A549 (cell line): ENCODE measurements around the gene CRTC2. TPM values are rescaled to one million over a fixed set of nuclear protein-coding genes. Genes with fewer than 3 reads are reported as not detected.
A peak's percentile ranks its signal among the peaks of the same experiment; 100 is the strongest.

Source experiments
- ATAC-seq, 2 experiments: fragments of 200-7000 bp in 1 of 2; fragments of >200 bp in 1 of 2; cut with Nextera tagmentation in 1 of 2; cut with Tn5 transposase in 1 of 2; 3 replicates each; pipeline versions ENCODE4 v1.8.0 to v1.9.1; 2018 to 2020; ENCODE audit warnings: mild to moderate bottlenecking in 1 of 2, moderate library complexity in 1 of 2
- CTCF ChIA-PET: fragments of 300-600 bp; sonication (Branson Sonifier 250); formaldehyde crosslinking; extraction: SDS; loops from one replicate; lab custom pipeline; 2021; ENCODE audit warnings: antibody characterized with exemption, inconsistent platforms; lab: Yijun Ruan, JAX
- POLR2A ChIA-PET: fragments of 350-600 bp; formaldehyde crosslinking; extraction: SDS; loops from one replicate; lab custom pipeline; 2021; ENCODE audit warnings: antibody characterized with exemption, inconsistent platforms; lab: Yijun Ruan, JAX
- DNase-seq, 2 experiments: peaks; one replicate each; pipeline versions ENCODE4 v3.0.0 to v3.0.0-alpha.2; 2011 to 2016; ENCODE audit warnings: low read depth in 1 of 2, low spot score in 1 of 2
- FAIRE-seq: peaks from 2 replicates; lab custom pipeline; 2011; peaks lifted over from hg19 to GRCh38; lab: Jason Lieb, UNC
- H3K27ac ChIP-seq, 2 experiments: fragments of >200 bp; sonication (Bioruptor Twin); formaldehyde crosslinking; 3 replicates each; pipeline ENCODE4 v1.5.1; 2016 to 2017
- H3K4me1 ChIP-seq: fragments of >200 bp; sonication (Bioruptor Twin); formaldehyde crosslinking; 3 replicates; pipeline ENCODE4 v1.6.1; 2016
- H3K4me2 ChIP-seq: fragments of >200 bp; sonication (Bioruptor Twin); formaldehyde crosslinking; 3 replicates; pipeline ENCODE4 v1.6.1; 2016
- H3K4me3 ChIP-seq: fragments of >200 bp; sonication (Bioruptor Twin); formaldehyde crosslinking; 3 replicates; pipeline ENCODE4 v1.5.1; 2016
- H3K9me3 ChIP-seq: fragments of >200 bp; sonication (Bioruptor Twin); formaldehyde crosslinking; 3 replicates; pipeline ENCODE4 v1.6.1; 2016
- CHD4 ChIP-seq: fragments of 200-600 bp; sonication (generic); IDR thresholded peaks from 2 replicates; pipeline ENCODE4 v1.6.1; 2016; ENCODE audit warnings: antibody characterized with exemption, mild to moderate bottlenecking, borderline replicate concordance
- CTCF ChIP-seq: fragments of >200 bp; sonication (Bioruptor Twin); formaldehyde crosslinking; IDR thresholded peaks from 3 replicates; pipeline ENCODE4 v1.5.1; 2016
- ELK1 ChIP-seq: fragments of 150-350 bp; IDR thresholded peaks from 2 replicates; pipeline ENCODE4 v1.6.1; 2014; ENCODE audit warnings: low read depth, mild to moderate bottlenecking, low read length
- FOSB ChIP-seq: fragments of 250-450 bp; sonication (Bioruptor Pico); IDR thresholded peaks from 2 replicates; pipeline ENCODE4 v1.5.0; 2020; ENCODE audit warnings: mild to moderate bottlenecking, moderate library complexity
- GATA3 ChIP-seq: IDR thresholded peaks from 2 replicates; pipeline ENCODE4 v1.6.1; 2012; ENCODE audit warnings: borderline replicate concordance
- HES2 ChIP-seq: fragments of >200 bp; sonication (Bioruptor Twin); formaldehyde crosslinking; IDR thresholded peaks from 2 replicates; pipeline ENCODE4 v1.6.1; 2016
- HEYL ChIP-seq: fragments of 250-450 bp; sonication (Bioruptor Pico); IDR thresholded peaks from 2 replicates; pipeline ENCODE4 v1.8.0; 2021; ENCODE audit warnings: mild to moderate bottlenecking, moderate library complexity
- JUNB ChIP-seq: fragments of >200 bp; sonication (Bioruptor Twin); formaldehyde crosslinking; IDR thresholded peaks from 2 replicates; pipeline ENCODE4 v1.6.1; 2016
- MAFK ChIP-seq: fragments of 450-650 bp; IDR thresholded peaks from 2 replicates; pipeline ENCODE4 v1.6.1; 2014; ENCODE audit not compliant: partially characterized antibody
- MAX ChIP-seq: IDR thresholded peaks from 2 replicates; pipeline ENCODE4 v1.6.1; 2012
- MYC ChIP-seq: IDR thresholded peaks from 2 replicates; pipeline ENCODE4 v1.6.1; 2012; ENCODE audit warnings: mild to moderate bottlenecking, inconsistent platforms, low read length, improper control_type of control experiment, borderline replicate concordance
- NFE2L2 ChIP-seq: fragments of 150-350 bp; conservative IDR thresholded peaks from 2 replicates; pipeline ENCODE4 v1.6.1; 2014; ENCODE audit warnings: low read length
- NR3C1 ChIP-seq: fragments of >200 bp; sonication (Bioruptor Twin); formaldehyde crosslinking; IDR thresholded peaks from 3 replicates; pipeline ENCODE4 v1.6.1; 2017
- PHF8 ChIP-seq: fragments of 200-600 bp; sonication (generic); IDR thresholded peaks from 2 replicates; pipeline ENCODE4 v1.6.1; 2016; ENCODE audit warnings: low read depth, mild to moderate bottlenecking, antibody characterized with exemption, moderate library complexity, borderline replicate concordance
- POLR2AphosphoS2 ChIP-seq: conservative IDR thresholded peaks from 2 replicates; pipeline ENCODE4 v1.6.1; 2012; ENCODE audit warnings: low read length, improper control_type of control experiment, inconsistent platforms
- RAD21 ChIP-seq, 2 experiments: fragments of >200 bp in 1 of 2; sonication (Bioruptor Twin) in 1 of 2; formaldehyde crosslinking in 1 of 2; IDR thresholded peaks in 1 of 2; conservative IDR thresholded peaks in 1 of 2; 2 replicates in 1 of 2; 3 replicates in 1 of 2; pipeline ENCODE4 v1.6.1; 2012 to 2018; ENCODE audit warnings: inconsistent platforms in 1 of 2
- RCOR1 ChIP-seq: fragments of 150-350 bp; IDR thresholded peaks from 2 replicates; pipeline ENCODE4 v1.6.1; 2014; ENCODE audit warnings: antibody characterized with exemption, low read length, low read depth
- RFX5 ChIP-seq: fragments of 450-650 bp; IDR thresholded peaks from 2 replicates; pipeline ENCODE4 v1.7.1; 2014; ENCODE audit warnings: antibody characterized with exemption, mild to moderate bottlenecking, moderate library complexity
- RNF2 ChIP-seq: fragments of 200-600 bp; sonication (generic); IDR thresholded peaks from 2 replicates; pipeline ENCODE4 v1.6.1; 2016; ENCODE audit warnings: low read depth, mild to moderate bottlenecking, antibody characterized with exemption, moderate library complexity, borderline replicate concordance
- SREBF2 ChIP-seq: fragments of 450-650 bp; IDR thresholded peaks from 2 replicates; pipeline ENCODE4 v1.6.1; 2014; ENCODE audit warnings: mild to moderate bottlenecking, moderate library complexity
- ZSCAN20 ChIP-seq: fragments of 250-450 bp; sonication (Bioruptor Pico); IDR thresholded peaks from 2 replicates; pipeline ENCODE4 v1.8.0; 2022; ENCODE audit warnings: mild to moderate bottlenecking, moderate library complexity
- WGBS: methylation state at CpG from one replicate; pipeline ENCODE4 v1.1.6; 2017; ENCODE audit errors: missing lambda C conversion rate; 5-methylcytosine and 5-hydroxymethylcytosine counted together
- polyA plus RNA-seq, 4 experiments: library from polyadenylated mRNA; depleted of rRNA in 3 of 4; stranded (reverse); fragments of >200 nt; fragmentation: RNase III in 1 of 4; extraction: RNeasy Plus Mini Kit Qiagen cat#74134 plus additional on column Dnase treatment in 1 of 4; gene quantifications; 2 replicates in 3 of 4; 3 replicates in 1 of 4; pipeline ENCODE4 v1.2.3, GENCODE V29; 2011 to 2017
- TF ChIP-seq, protein P1 (sequence below): IDR thresholded peaks from 2 replicates; pipeline ENCODE4 v1.6.1; 2012
- TF ChIP-seq, protein P2 (sequence below): fragments of 450-650 bp; IDR thresholded peaks from 2 replicates; pipeline ENCODE4 v1.6.1; 2014; ENCODE audit warnings: antibody characterized with exemption
- TF ChIP-seq, protein P3 (sequence below): fragments of >200 bp; sonication (Bioruptor Twin); formaldehyde crosslinking; IDR thresholded peaks from 3 replicates; pipeline ENCODE4 v1.6.1; 2016

Gene CRTC2
- polyA plus RNA-seq, 2 of the 4 experiments (the other 2 are of a cell fraction): 19.7 to 22.3 TPM

DNA sequence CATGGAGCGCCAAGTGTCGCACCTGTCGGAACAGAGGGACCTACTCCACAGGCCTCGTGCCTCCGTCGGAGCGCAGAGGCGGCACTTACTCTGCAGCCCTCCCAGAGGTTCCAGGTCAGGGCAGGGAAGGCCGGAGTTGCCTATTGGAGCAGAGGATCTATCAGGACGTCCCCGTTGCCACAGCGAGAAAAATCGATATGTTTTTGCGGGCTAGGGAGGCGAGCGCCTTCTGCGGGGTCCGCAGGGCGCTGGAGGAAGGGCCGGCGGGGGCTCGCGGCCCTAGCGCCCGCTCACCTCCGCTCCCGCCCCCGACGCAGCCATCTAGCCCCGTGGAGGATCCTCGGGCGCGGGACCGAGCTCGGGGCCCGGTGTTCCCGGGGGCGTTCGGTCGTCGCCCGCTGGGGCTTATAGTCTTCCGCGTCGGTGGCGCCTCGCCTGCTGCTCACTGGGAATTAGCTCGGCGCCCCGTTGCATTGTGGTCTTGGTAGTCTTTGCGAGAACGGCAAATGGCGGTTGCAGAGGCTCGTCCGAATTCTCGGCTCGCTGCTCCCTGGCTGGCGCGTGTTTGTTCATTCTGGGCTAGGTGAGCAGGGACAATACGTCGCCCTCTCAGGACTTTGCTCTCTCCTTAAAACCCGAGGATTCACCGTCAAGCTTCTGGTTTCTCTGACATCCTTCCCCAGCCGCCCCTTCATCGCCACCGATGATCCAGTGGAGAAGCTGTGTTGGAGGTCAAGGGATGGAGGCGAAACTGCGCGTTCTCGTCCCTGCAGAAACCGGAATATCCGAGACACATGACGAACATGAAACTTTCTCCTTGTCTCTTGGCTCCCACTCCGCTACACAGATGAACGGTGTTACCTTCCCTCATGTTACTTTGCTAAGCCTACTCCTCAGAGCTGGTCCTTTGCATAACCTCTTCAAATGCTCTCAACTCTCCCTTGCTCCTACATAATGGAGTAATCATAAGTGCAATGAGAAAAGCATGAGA lies 19.1 kb upstream of the CRTC2 start, which contains the start of gene JTB (continued):
- TF ChIP-seq, protein P1, sequence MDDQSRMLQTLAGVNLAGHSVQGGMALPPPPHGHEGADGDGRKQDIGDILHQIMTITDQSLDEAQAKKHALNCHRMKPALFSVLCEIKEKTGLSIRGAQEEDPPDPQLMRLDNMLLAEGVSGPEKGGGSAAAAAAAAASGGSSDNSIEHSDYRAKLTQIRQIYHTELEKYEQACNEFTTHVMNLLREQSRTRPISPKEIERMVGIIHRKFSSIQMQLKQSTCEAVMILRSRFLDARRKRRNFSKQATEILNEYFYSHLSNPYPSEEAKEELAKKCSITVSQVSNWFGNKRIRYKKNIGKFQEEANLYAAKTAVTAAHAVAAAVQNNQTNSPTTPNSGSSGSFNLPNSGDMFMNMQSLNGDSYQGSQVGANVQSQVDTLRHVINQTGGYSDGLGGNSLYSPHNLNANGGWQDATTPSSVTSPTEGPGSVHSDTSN: no peak
- no peak for TF ChIP-seq JUNB
- TF ChIP-seq ZSCAN20: no peak
- no peak for TF ChIP-seq CHD4
- TF ChIP-seq ELK1: no peak
- TF ChIP-seq MYC: no peak
- TF ChIP-seq, protein P2, sequence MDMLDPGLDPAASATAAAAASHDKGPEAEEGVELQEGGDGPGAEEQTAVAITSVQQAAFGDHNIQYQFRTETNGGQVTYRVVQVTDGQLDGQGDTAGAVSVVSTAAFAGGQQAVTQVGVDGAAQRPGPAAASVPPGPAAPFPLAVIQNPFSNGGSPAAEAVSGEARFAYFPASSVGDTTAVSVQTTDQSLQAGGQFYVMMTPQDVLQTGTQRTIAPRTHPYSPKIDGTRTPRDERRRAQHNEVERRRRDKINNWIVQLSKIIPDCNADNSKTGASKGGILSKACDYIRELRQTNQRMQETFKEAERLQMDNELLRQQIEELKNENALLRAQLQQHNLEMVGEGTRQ: no peak
- TF ChIP-seq RFX5: no peak
- peak; percentile 93 for TF ChIP-seq PHF8
- no peak for TF ChIP-seq NR3C1
- TF ChIP-seq, protein P3, sequence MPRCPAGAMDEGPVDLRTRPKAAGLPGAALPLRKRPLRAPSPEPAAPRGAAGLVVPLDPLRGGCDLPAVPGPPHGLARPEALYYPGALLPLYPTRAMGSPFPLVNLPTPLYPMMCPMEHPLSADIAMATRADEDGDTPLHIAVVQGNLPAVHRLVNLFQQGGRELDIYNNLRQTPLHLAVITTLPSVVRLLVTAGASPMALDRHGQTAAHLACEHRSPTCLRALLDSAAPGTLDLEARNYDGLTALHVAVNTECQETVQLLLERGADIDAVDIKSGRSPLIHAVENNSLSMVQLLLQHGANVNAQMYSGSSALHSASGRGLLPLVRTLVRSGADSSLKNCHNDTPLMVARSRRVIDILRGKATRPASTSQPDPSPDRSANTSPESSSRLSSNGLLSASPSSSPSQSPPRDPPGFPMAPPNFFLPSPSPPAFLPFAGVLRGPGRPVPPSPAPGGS: peak; percentile 83
- no peak for TF ChIP-seq HES2
- TF ChIP-seq MAX: peak; percentile 81

DNA sequence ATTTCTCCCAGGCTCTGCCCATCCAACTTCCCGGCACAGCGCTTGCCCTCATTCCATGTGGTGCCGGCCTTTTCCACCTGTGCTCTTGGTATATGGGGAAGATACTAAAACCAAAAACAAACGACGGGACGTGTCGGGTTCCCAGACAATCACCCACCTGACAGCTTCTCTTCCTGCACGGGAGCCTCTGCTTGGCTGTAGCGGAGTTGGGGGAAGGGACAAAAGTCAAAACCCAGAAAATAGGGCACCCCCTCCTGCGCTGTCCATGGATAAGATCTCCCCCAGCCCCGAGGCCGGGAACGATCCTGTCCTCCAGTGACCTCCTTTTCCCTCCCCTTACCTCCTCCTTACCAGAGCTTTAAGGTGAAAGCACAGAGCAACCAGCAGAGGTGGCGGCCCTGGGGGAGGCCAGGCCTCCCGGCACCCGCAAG lies 18.4 kb upstream of the CRTC2 start:
- CTCF ChIA-PET: interaction anchor here (0.8 to 7.5 kb wide), 10 partner anchors 9 to 187 kb away, joined by 3 to 90 read pairs (median 5); partner anchors contain the start of genes CREB3L4, DENND4B and RAB13
- peak overlapping the region; percentile 92 for H3K4me2 ChIP-seq
- FAIRE-seq: no peak

More for the DNA sequence above, 18.4 kb upstream of the CRTC2 start:
- H3K9me3 ChIP-seq: no peaks in the 10 kb centered on the region
- DNase-seq: no peak
- no peak for TF ChIP-seq SREBF2
- no peak for TF ChIP-seq GATA3
- TF ChIP-seq POLR2AphosphoS2: no peak
- TF ChIP-seq ZSCAN20: no peak
- TF ChIP-seq NFE2L2: no peak
- no peak for TF ChIP-seq RCOR1
- no peak for TF ChIP-seq RNF2
- no peak for TF ChIP-seq HEYL (CRISPR knock-in tag)
- no peak for TF ChIP-seq MAFK
- TF ChIP-seq FOSB: no peak
- TF ChIP-seq, protein P2: no peak
- TF ChIP-seq RAD21 (conservative IDR thresholded peaks at IDR 0.05 in 1 of 2, IDR thresholded peaks at IDR 0.05 in 1 of 2): no peak
- TF ChIP-seq CTCF: no peak
- TF ChIP-seq, all 56 proteins: peak for 0
- H3K4me1 ChIP-seq: peaks cover 18% of the 10 kb centered on the region
- POLR2A ChIA-PET: interaction anchor here (0.9 to 4.4 kb wide), 9 partner anchors 9 to 193 kb away, joined by 3 to 78 read pairs (median 8); partner anchors contain the start of genes CREB3L4, DENND4B, GATAD2B and RAB13
- peak; percentile 3 to 45; a peak in 4 of 6 replicates for ATAC-seq
- H3K4me3 ChIP-seq: peak overlapping the region; percentile 92
- 2% methylated on average over 13 of the region's 16 CpGs for WGBS
- H3K27ac ChIP-seq: peak overlapping the region; percentile 88 to 95
